Mesenchymal stem cell (in vitro differentiated cells and primary cell): Measurements from ENCODE around the gene F2RL3.

Experiments
- DNase-seq: peaks from one replicate; pipeline ENCODE4 v3.0.0-alpha.2; 2013
- H2AFZ ChIP-seq: one replicate; pipeline ENCODE4 v1.6.1; 2013; ENCODE audit warnings: low read depth, mild to moderate bottlenecking, control low read depth, inconsistent platforms, low read length, moderate library complexity
- H2AK5ac ChIP-seq: 2 replicates; pipeline ENCODE4 v1.6.1; 2013; ENCODE audit warnings: low read length, moderate library complexity, mild to moderate bottlenecking, inconsistent platforms; ENCODE audit not compliant: severe bottlenecking
- H2BK120ac ChIP-seq: one replicate; pipeline ENCODE4 v1.6.1; 2013; ENCODE audit warnings: low read depth, mild to moderate bottlenecking, inconsistent platforms, low read length, moderate library complexity
- H2BK12ac ChIP-seq, 2 experiments: one replicate each; pipeline ENCODE4 v1.6.1; 2013; ENCODE audit warnings: inconsistent platforms in 2 of 2, low read length in 2 of 2, mild to moderate bottlenecking in 2 of 2, moderate library complexity in 2 of 2, control low read depth in 1 of 2
- H2BK15ac ChIP-seq: one replicate; pipeline ENCODE4 v1.6.1; 2013; ENCODE audit warnings: mild to moderate bottlenecking, low read depth, inconsistent platforms; ENCODE audit not compliant: poor library complexity, severe bottlenecking
- H2BK5ac ChIP-seq: 2 replicates; pipeline ENCODE4 v1.6.1; 2013; ENCODE audit warnings: low read depth, mild to moderate bottlenecking, low read length, control low read depth, inconsistent platforms; ENCODE audit not compliant: poor library complexity, severe bottlenecking
- H3K14ac ChIP-seq, 2 experiments: one replicate each; pipeline ENCODE4 v1.6.1; 2013; ENCODE audit warnings: inconsistent platforms in 2 of 2, low read length in 2 of 2, control low read depth in 1 of 2, mild to moderate bottlenecking in 1 of 2, moderate library complexity in 1 of 2
- H3K18ac ChIP-seq, 2 experiments: one replicate each; pipeline ENCODE4 v1.6.1; 2013; ENCODE audit warnings: inconsistent platforms in 2 of 2, low read length in 2 of 2, control low read depth in 1 of 2, low read depth in 1 of 2, mild to moderate bottlenecking in 1 of 2
- H3K23ac ChIP-seq, 2 experiments: one replicate each; pipeline ENCODE4 v1.6.1; 2013; ENCODE audit warnings: inconsistent platforms in 2 of 2, low read length in 2 of 2, mild to moderate bottlenecking in 2 of 2, moderate library complexity in 2 of 2, control low read depth in 1 of 2
- H3K27ac ChIP-seq: 2 replicates; pipeline ENCODE4 v1.5.1; 2013; ENCODE audit warnings: mild to moderate bottlenecking, moderate library complexity, low read length, control low read depth, inconsistent platforms; ENCODE audit not compliant: poor library complexity, severe bottlenecking
- H3K27me3 ChIP-seq, 2 experiments: 2 replicates each; pipeline versions ENCODE4 v1.6.1 to v1.7.0; 2013; ENCODE audit warnings: low read length in 2 of 2, mild to moderate bottlenecking in 2 of 2, moderate library complexity in 2 of 2, control low read depth in 1 of 2, inconsistent platforms in 1 of 2; ENCODE audit not compliant: control insufficient read depth in 1 of 2, insufficient read depth in 1 of 2
- H3K36me3 ChIP-seq, 2 experiments: 2 replicates each; pipeline versions ENCODE4 v1.6.1 to v1.7.0; 2013; ENCODE audit warnings: low read length in 2 of 2, control low read depth in 1 of 2, inconsistent platforms in 1 of 2, low read depth in 1 of 2, mild to moderate bottlenecking in 1 of 2; ENCODE audit not compliant: insufficient read depth in 2 of 2, control insufficient read depth in 1 of 2
- H3K4ac ChIP-seq, 2 experiments: one replicate each; pipeline ENCODE4 v1.6.1; 2013; ENCODE audit warnings: inconsistent platforms in 2 of 2, low read length in 2 of 2, mild to moderate bottlenecking in 2 of 2, moderate library complexity in 2 of 2, control low read depth in 1 of 2, low read depth in 1 of 2
- H3K4me1 ChIP-seq: 2 replicates; pipeline ENCODE4 v1.6.1; 2013; ENCODE audit warnings: low read depth, low read length, control low read depth; ENCODE audit not compliant: control insufficient read depth, insufficient read depth
- H3K4me2 ChIP-seq: 2 replicates; pipeline ENCODE4 v1.6.1; 2013; ENCODE audit warnings: low read length, mild to moderate bottlenecking, inconsistent platforms; ENCODE audit not compliant: poor library complexity, severe bottlenecking
- H3K4me3 ChIP-seq, 2 experiments: 2 replicates each; pipeline versions ENCODE4 v1.5.1 to v1.7.0; 2013; ENCODE audit warnings: low read length in 2 of 2, mild to moderate bottlenecking in 2 of 2, control low read depth in 1 of 2, low read depth in 1 of 2; ENCODE audit not compliant: insufficient read depth in 1 of 2
- H3K79me1 ChIP-seq: replicated peaks from 2 replicates; pipeline ENCODE4 v1.6.1; 2013; ENCODE audit warnings: mild to moderate bottlenecking, control low read depth, low read length, inconsistent platforms; ENCODE audit not compliant: poor library complexity, severe bottlenecking
- H3K9ac ChIP-seq: 2 replicates; pipeline ENCODE4 v1.7.0; 2013; ENCODE audit warnings: mild to moderate bottlenecking, low read length, moderate library complexity
- H3K9me3 ChIP-seq: 2 replicates; pipeline ENCODE4 v1.7.0; 2013; ENCODE audit warnings: mild to moderate bottlenecking, low read length; ENCODE audit not compliant: control insufficient read depth
- H4K8ac ChIP-seq: one replicate; pipeline ENCODE4 v1.6.1; 2013; ENCODE audit warnings: inconsistent platforms, mild to moderate bottlenecking, low read length, moderate library complexity
- H4K91ac ChIP-seq: one replicate; pipeline ENCODE4 v1.6.1; 2013; ENCODE audit warnings: mild to moderate bottlenecking, low read length, inconsistent platforms
- WGBS: methylation state at CpG from one replicate; pipeline ENCODE4 v1.1.7; 2013; ENCODE audit warnings: mixed read lengths; 5-methylcytosine and 5-hydroxymethylcytosine counted together

F2RL3 gene

DNA sequence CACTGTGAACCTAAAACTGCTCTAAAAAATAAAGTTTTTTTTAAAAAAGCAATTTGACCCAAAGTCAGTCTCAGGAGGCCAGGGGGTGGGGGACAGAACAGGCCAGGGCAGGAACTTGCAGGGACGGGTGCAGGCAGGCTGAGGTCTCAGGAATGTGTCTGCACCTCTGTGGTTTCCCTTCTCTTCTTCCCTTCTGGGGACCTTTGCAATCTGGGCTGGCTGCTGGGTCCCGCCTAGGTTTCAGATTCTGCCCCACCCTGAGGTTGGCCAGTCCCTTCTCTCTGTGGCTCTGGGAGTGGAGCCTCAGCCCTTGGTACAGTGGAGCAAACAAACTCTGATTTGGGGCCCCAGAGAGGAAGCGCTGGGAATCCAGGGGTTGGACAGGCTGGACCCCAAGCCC is 5.3 kb upstream of the F2RL3 start:
- no peak overlapping the region for H3K9ac ChIP-seq
- H4K8ac ChIP-seq, result no peak overlapping the region
- H2BK120ac ChIP-seq, result no peak overlapping the region
- peak overlapping the region in 1 of 2 experiments; percentile 55 for H3K18ac ChIP-seq
- H3K36me3 ChIP-seq, result peaks cover 21 to 30% of the 10 kb centered on the region in 2 experiments
- H2AFZ ChIP-seq, result no peak overlapping the region
- H3K9me3 ChIP-seq, result peaks cover 7% of the 10 kb centered on the region
- peak overlapping the region in 1 of 2 experiments; percentile 46 for H2BK12ac ChIP-seq
- no peak overlapping the region for H4K91ac ChIP-seq
- peak overlapping the region in 1 of 2 experiments; percentile 9 for H3K14ac ChIP-seq
- no peaks in the 10 kb centered on the region for H3K4me1 ChIP-seq
- H3K27me3 ChIP-seq, result peaks cover 0 to 2% of the 10 kb centered on the region in 2 experiments
- H2BK15ac ChIP-seq, result no peak overlapping the region
- H2AK5ac ChIP-seq, result no peak overlapping the region
- H3K4ac ChIP-seq, result no peak overlapping the region
- H3K79me1 ChIP-seq, result peaks cover 9% of the 10 kb centered on the region
- no peak overlapping the region for H3K27ac ChIP-seq
- DNase-seq, result no peak
- H3K4me3 ChIP-seq, result no peak overlapping the region
- no peak overlapping the region for H3K23ac ChIP-seq
- H3K4me2 ChIP-seq, result no peak overlapping the region
- no peak overlapping the region for H2BK5ac ChIP-seq
- 64% methylated on average over 3 of the region's 3 CpGs for WGBS

GRCh38 chr19:16885166-16885565 is 3.6 kb upstream of the F2RL3 start:
- Histone ChIP-seq H3K79me1 (no peaks in the 10 kb centered on the region), H3K9ac (no peak overlapping the region), H3K4ac (no peak overlapping the region), H3K4me3 (no peak overlapping the region), H4K8ac (no peak overlapping the region), H2BK12ac (peak overlapping the region; percentile 37 to 52), H3K14ac (no peak overlapping the region), H3K9me3 (peaks cover 7% of the 10 kb centered on the region), H2BK5ac (no peak overlapping the region), H3K23ac (no peak overlapping the region), H4K91ac (no peak overlapping the region), H2BK120ac (peak overlapping the region; percentile 73), H3K36me3 (peaks cover 5 to 13% of the 10 kb centered on the region in 2 experiments), H2AFZ (no peak overlapping the region), H2BK15ac (no peak overlapping the region), H3K18ac (peak overlapping the region in 1 of 2 experiments; percentile 50), H2AK5ac (no peak overlapping the region), H3K27ac (no peak overlapping the region), H3K27me3 (peaks cover 0 to 16% of the 10 kb centered on the region in 2 experiments), H3K4me1 (peaks cover 4% of the 10 kb centered on the region), H3K4me2 (no peak overlapping the region)
- peak; percentile 89 for DNase-seq
- 30% methylated on average over 5 of the region's 5 CpGs for WGBS

DNA sequence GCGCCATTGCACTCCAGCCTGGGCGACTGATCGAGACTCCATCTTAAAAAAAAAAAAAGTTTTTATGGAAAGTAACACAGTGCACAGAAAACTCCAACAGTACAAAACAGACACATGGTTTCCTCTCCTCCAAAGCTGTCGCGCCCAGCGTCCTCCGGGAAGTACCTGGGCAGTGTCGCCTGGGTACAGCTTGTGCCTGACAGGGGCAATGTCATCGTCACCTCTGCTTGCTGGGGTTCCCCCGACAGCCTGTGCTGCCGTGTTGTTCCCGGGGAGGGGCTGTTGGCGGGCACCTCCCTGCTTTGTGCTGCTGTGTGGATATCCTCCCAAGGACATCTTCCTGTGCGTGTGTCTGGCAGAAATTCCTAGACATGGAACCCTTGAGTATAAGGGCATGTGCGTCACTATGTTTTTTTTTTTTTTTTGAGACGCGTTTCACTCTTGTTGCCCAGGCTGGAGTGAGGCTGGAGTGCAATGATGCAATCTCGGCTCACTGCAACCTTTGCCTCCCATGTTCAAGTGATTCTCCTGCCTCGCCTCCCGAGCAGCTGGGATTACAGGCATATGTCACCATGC is 2.4 kb upstream of the F2RL3 start:
- Histone ChIP-seq H3K18ac (peak overlapping the region; percentile 88 to 99), H4K8ac (peak overlapping the region; percentile 89), H2BK120ac (peak overlapping the region; percentile 82), H2AK5ac (no peak overlapping the region), H2AFZ (peak overlapping the region; percentile 78), H2BK12ac (peak overlapping the region; percentile 93 to 96), H3K27me3 (peaks cover 0 to 16% of the 10 kb centered on the region in 2 experiments), H3K4ac (peak overlapping the region; percentile 73 to 93), H3K4me1 (peaks cover 4% of the 10 kb centered on the region), H3K9me3 (peaks cover 7% of the 10 kb centered on the region), H3K79me1 (no peaks in the 10 kb centered on the region), H3K27ac (no peak overlapping the region), H3K14ac (peak overlapping the region in 1 of 2 experiments; percentile 86), H2BK15ac (peak overlapping the region; percentile 12), H3K23ac (no peak overlapping the region), H3K9ac (peak overlapping the region; percentile 74), H3K4me3 (peak overlapping the region; percentile 34 to 62), H3K4me2 (no peak overlapping the region), H4K91ac (peak overlapping the region; percentile 99), H3K36me3 (peaks cover 0 to 1% of the 10 kb centered on the region in 2 experiments), H2BK5ac (no peak overlapping the region)
- peak; percentile 100 for DNase-seq
- WGBS, result 23% methylated on average over 18 of the region's 20 CpGs

GRCh38 chr19:16887353-16888265 is 1.2 kb upstream of the F2RL3 start:
- H2BK12ac ChIP-seq, result peak overlapping the region; percentile 83 to 96
- 67% methylated on average over 14 of the region's 17 CpGs for WGBS

More at GRCh38 chr19:16887353-16888265, 1.2 kb upstream of the F2RL3 start:
- Histone ChIP-seq H3K9me3 (no peaks in the 10 kb centered on the region), H2AK5ac (no peak overlapping the region), H3K36me3 (no peaks in the 10 kb centered on the region), H3K4me1 (peaks cover 7% of the 10 kb centered on the region), H3K27ac (no peak overlapping the region), H3K4me2 (no peak overlapping the region), H3K27me3 (peaks cover 0 to 27% of the 10 kb centered on the region in 2 experiments), H3K23ac (no peak overlapping the region), H2BK5ac (no peak overlapping the region), H2BK120ac (peak overlapping the region; percentile 86), H2BK15ac (peak overlapping the region; percentile 96), H3K18ac (peak overlapping the region; percentile 84 to 96), H4K91ac (peak overlapping the region; percentile 94), H3K9ac (no peak overlapping the region), H3K4ac (peak overlapping the region; percentile 89 to 100), H3K4me3 (no peak overlapping the region), H2AFZ (peak overlapping the region; percentile 15), H3K79me1 (no peaks in the 10 kb centered on the region), H4K8ac (peak overlapping the region; percentile 87), H3K14ac (peak overlapping the region in 1 of 2 experiments; percentile 29)
- peak; percentile 76 for DNase-seq
